ENCODE results near the gene TCF7L2.

Gene TCF7L2

GRCh38 chr10:113052076-113052830 lies 102.2 kb downstream of the TCF7L2 start:
- TF ChIP-seq POLR2A (IDR thresholded peaks at IDR 0.05; ENCODE audit: low read depth, low read length), result no peak
- no peak for FAIRE-seq
- DNase-seq (ENCODE audit: insufficient read length, low spot score), result no peak

- no peak for DNase-seq (ENCODE audit: insufficient read length, low spot score)
These were observed 103.0 kb downstream of the TCF7L2 start for GRCh38 chr10:113053091-113053490.

GRCh38 chr10:113053881-113054280 lies 103.8 kb downstream of the TCF7L2 start:
- no peak for TF ChIP-seq POLR2A (IDR thresholded peaks at IDR 0.05; ENCODE audit: low read depth, low read length)
- FAIRE-seq (no peak), DNase-seq (ENCODE audit: insufficient read length, low spot score) (peak; percentile 35)

More at GRCh38 chr10:113053091-113053490, 103.0 kb downstream of the TCF7L2 start:
- no peak for FAIRE-seq
- no peak for TF ChIP-seq POLR2A (IDR thresholded peaks at IDR 0.05; ENCODE audit: low read depth, low read length)

GRCh38 chr10:113055458-113055857 lies 105.4 kb downstream of the TCF7L2 start:
- DNase-seq (ENCODE audit: insufficient read length, low spot score) (no peak), FAIRE-seq (no peak)
- no peak for TF ChIP-seq POLR2A (IDR thresholded peaks at IDR 0.05; ENCODE audit: low read depth, low read length)

GRCh38 chr10:113056030-113056429 lies 106.0 kb downstream of the TCF7L2 start:
- DNase-seq (ENCODE audit: insufficient read length, low spot score) (no peak), FAIRE-seq (no peak)
- no peak for TF ChIP-seq POLR2A (IDR thresholded peaks at IDR 0.05; ENCODE audit: low read depth, low read length)

- TF ChIP-seq POLR2A (IDR thresholded peaks at IDR 0.05; ENCODE audit: low read depth, low read length), result peak; percentile 38; the same call in 1 of the 2 replicates
- DNase-seq (ENCODE audit: insufficient read length, low spot score) (peak; percentile 61), FAIRE-seq (no peak)
These were observed 106.5 kb downstream of the TCF7L2 start for GRCh38 chr10:113056441-113057021.

- FAIRE-seq (no peak), DNase-seq (ENCODE audit: insufficient read length, low spot score) (no peak)
- TF ChIP-seq POLR2A (IDR thresholded peaks at IDR 0.05; ENCODE audit: low read depth, low read length), result no peak
These were observed 108.0 kb downstream of the TCF7L2 start for GRCh38 chr10:113057948-113058522.

GRCh38 chr10:113058523-113059370 lies 108.7 kb downstream of the TCF7L2 start:
- TF ChIP-seq POLR2A (IDR thresholded peaks at IDR 0.05; ENCODE audit: low read depth, low read length), result no peak
- DNase-seq (ENCODE audit: insufficient read length, low spot score) (no peak), FAIRE-seq (no peak)

GRCh38 chr10:113059371-113059780 lies 109.3 kb downstream of the TCF7L2 start:
- no peak for DNase-seq (ENCODE audit: insufficient read length, low spot score)
- FAIRE-seq, result no peak
- no peak for TF ChIP-seq POLR2A (IDR thresholded peaks at IDR 0.05; ENCODE audit: low read depth, low read length)

GRCh38 chr10:113060201-113061053 lies 110.4 kb downstream of the TCF7L2 start:
- no peak for FAIRE-seq
- TF ChIP-seq POLR2A (IDR thresholded peaks at IDR 0.05; ENCODE audit: low read depth, low read length), result no peak
- DNase-seq (ENCODE audit: insufficient read length, low spot score), result no peak

- DNase-seq (ENCODE audit: insufficient read length, low spot score) (no peak), FAIRE-seq (no peak)
- TF ChIP-seq POLR2A (IDR thresholded peaks at IDR 0.05; ENCODE audit: low read depth, low read length), result no peak
These were observed 111.0 kb downstream of the TCF7L2 start for GRCh38 chr10:113061054-113061430.

- TF ChIP-seq POLR2A (IDR thresholded peaks at IDR 0.05; ENCODE audit: low read depth, low read length), result no peak
- DNase-seq (ENCODE audit: insufficient read length, low spot score), result no peak
- FAIRE-seq, result no peak
These were observed 111.5 kb downstream of the TCF7L2 start for GRCh38 chr10:113061557-113061956.

Data from H54 (cell line).